Stimulated activated CD8-positive, alpha-beta memory T cell treated with anti-CD3 and anti-CD28 coated beads, Interleukin-7, amount 100 ng/mL, for 48 hours (primary cell): ENCODE results near the gene SMIM10L2A.
"Not testable (repeated sequence)": the region's sequence is repeated elsewhere in the genome, so short reads cannot be mapped to it uniquely, and the experiment has no call there.

Experiments used
- DNase-seq, 2 donors: peaks; one replicate each; pipeline ENCODE4 v3.0.0-alpha.2; 2020; ENCODE audit warnings: low read depth in 1 of 2; ENCODE audit errors: extremely low read depth in 1 of 2

The SMIM10L2A gene

DNA sequence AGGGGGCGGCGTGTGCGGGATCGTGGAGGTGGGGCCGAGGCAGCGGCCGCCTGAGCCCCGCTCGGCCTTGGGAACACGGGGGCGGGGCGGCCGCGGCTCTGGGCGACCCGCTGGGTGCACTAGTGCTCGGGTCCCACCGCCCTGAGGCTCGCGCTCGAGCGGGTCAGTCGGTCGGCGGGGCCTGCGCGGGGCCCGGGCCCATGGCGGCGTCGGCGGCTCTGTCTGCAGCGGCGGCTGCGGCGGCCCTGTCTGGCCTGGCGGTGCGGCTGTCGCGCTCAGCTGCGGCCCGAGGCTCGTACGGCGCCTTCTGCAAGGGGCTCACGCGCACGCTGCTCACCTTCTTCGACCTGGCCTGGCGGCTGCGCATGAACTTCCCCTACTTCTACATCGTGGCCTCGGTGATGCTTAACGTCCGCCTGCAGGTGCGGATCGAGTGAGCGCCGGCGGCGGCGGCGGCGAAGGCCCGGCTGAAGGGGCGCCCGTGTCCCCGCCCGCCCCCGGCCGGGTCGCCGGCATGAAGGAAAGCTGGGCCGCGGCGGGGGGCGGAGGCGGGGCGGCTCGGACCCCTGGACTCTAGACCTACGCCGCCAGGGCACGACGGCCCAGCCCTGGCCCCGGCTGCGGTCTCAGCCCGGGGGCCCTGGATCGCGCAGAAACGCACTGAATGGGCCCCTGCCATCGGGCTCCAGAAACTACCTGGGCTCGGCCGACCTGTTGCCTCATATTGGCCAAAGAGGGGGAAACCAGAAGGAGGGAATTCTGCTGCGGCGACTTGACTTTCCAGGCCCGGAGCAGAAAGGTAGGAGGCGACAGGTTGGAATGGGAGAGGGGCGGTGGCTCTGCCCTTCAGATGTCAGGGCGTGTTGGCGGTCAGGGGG lies at the start of gene SMIM10L2A:
SMIM10L2A (plus strand) TSS at position 13 of the 878 bp plus-strand sequence; CDS start at position 201, 188 bp downstream.
- DNase-seq: no peak

DNA sequence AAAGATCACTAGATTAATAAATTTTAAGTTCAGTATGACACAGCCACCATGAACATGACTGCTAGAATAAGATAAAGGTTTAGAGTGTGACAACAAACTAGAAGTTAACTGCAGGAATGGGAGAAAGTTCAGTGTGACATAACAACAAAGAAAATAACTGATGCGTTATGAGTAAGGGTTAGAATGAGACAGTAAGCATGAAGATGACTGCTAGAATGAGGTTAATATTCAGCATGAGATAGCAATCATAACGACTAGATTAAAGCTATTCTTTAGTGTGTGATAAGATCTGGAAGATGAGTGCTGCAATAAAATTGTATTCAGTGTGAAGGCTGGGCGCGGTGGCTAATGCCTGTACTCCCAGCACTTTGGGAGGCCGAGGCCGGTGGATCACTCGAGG lies 48.4 kb upstream of the SMIM10L2A start:
- DNase-seq: no peak

DNA sequence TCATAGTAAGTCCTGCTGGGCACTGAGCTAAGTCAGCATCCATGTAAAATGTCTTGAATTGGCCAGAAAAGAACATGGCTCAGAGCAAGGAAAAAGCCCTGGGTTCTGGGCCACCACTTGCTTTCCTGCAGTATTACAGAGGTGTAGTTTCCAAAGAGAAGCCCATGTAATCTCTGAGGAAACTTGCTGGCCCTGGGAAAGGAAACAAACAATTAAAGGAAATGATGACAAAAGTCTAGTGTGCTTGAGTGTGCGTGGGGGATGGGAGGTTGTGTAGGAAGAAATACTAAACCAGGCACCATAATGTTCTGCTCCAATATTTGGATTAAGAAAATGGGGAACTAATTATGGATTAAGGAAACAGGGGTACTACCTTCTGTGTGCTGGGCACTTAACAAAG lies 39.5 kb upstream of the SMIM10L2A start:
- DNase-seq: no peak

DNA sequence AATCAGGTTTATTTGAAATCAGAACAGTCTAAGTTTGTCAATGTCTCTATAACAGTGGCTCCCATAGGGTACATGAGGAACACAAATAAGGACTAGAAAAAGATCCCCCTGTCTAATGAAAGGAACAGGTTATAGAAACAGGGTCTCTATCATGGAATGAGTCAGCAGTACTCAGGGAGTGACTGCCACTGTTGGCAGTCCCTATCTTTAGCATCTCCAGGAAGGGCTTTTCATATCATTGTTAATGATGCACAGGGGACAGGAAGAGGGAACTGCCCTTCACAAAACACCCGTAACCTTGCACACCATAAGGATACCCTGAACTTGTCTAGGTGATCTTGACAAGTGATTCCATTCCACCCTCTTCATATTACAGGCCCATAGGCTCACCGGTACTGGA lies 38.5 kb upstream of the SMIM10L2A start:
- no peak for DNase-seq

DNA sequence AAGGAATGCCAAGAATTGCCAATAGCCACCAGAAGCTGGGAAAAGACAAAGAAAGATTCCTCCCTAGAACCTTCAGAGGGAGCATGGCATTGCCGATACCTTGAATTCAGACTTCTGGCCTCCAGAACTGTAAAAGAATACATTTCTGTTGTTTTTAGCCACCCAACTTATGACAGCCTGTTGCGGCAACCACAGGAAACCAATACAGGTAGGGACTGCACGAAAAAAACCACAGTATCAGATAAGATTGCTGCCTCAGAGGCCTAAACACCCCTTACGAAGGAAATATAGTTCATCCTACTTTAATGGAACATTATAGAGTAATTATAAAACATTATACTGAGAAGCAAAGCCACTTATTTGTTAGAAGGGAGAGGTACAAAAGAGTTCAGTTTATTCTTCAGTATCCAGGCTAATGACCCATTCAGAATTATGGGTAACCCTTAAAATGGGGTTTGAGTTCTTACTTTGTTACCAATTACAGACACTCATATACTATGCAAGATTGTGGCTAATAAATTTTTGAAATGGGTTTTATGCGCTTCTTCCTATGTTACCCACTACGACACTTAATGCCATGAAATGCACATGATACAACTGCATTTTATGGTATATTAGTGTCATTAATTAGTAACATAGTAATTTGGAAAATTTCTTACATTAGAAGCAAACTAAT lies 37.4 kb upstream of the SMIM10L2A start:
- no peak for DNase-seq

DNA sequence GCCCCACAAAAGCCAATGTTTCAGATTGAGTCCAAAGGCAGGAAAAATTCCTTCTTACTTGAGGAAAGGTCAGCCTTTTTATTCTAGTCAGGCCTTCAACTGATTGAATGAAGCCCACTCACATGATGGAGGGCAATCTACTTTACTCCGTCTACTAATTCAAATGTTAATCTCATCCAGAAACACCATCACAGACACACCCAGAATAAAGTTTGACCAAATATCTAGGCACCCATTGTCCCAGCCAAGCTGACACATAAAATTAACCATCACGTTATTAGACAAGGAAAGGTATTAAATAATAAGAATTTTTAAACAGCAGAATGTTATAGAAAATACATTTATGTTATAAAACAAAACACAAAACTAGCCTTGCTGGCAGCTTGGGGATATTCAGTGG lies 32.9 kb upstream of the SMIM10L2A start:
- DNase-seq: no peak

DNA sequence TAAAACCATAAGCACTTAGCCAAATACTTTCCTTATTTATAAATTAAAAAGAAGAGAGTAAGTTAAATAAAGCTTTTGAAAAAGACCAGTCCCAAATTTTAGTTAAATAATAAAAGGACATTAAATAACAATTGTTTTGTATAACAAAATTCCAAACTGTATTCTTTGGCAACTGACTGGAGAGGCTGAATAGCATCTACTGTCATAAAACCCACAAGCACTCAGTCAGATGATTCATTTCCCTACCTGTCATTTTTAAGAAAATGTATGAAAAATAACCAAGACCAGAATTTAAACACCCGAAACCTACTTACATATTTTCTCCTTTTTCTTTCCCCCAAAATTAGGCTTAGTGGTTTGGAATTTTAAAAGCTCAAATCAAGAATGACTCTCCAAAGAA lies 32.5 kb upstream of the SMIM10L2A start:
- DNase-seq: no peak

DNA sequence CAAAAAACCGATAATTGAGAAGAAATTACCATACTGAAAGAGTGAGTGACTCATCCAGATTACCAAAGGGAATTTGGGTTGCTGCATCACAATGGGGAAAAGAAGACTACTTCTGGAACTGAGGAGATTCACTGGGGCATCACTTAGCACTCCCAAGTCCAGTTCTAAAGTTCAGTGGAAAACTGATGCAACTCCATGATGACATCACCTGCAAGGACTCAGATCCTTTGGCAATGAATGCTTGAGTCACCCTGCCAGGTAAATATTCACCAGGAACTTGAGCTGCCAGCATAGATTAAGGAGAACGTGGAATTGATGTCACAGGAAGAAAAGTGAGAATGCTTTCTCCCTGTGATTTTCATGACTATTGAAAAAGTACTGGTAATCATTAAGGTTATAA lies 32.0 kb upstream of the SMIM10L2A start:
- DNase-seq: no peak

DNA sequence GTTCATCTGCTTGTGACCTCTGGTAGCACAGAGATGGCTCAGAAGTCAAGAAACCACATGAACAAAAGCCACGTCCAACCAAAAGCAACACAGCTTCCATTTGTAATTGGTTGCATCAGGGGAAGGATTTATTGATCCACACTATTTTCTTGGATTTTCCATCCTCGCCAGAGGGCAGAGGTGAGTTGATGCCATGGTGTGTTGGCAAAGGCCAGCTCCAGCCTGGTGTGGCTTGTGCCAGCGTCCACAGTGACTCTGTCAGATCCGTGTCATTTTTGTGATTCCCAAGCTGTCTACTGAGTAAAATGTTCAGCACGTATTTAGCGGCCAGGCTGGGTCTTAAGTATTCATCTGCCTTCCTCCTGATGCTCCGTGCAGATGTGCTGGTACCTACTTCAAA lies 30.0 kb upstream of the SMIM10L2A start:
- no peak for DNase-seq

DNA sequence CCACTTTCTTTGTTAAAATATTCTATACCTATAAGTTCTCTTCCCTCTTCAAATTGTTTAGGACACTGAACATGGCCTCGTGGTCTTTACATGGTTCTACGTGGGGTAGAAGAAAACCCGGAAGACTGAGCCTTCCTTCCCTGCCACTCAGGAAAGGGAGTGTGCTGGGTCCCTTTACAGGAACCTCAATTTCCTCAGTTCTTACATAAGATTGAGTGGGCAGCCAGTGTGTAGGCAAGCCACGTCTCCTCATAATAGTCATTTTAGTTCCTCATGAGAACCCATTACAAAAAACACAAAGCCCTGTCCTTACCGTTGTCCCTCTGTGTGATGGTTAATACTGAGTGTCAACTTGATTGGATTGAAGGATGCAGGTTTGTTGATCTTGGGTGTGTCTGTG lies 28.7 kb upstream of the SMIM10L2A start:
- no peak for DNase-seq

DNA sequence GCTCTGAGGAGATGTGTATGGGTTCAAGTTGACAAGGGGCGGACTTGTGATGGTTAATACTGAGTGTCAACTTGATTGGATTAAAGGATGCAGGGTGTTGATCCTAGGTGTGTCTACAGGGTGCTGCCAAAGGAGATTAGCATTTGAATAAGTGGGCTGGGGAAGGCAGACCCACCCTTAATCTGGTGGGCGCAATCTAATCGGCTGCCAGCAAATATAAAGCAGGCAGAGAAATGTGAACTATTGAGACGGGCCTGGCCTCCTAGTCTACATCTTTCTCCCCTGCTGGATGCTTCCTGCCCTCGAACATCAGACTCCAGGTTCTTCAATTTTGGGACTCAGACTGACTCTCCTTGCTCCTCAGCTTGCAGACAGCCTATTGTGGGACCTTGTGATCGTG lies 26.7 kb upstream of the SMIM10L2A start:
- no peak for DNase-seq

DNA sequence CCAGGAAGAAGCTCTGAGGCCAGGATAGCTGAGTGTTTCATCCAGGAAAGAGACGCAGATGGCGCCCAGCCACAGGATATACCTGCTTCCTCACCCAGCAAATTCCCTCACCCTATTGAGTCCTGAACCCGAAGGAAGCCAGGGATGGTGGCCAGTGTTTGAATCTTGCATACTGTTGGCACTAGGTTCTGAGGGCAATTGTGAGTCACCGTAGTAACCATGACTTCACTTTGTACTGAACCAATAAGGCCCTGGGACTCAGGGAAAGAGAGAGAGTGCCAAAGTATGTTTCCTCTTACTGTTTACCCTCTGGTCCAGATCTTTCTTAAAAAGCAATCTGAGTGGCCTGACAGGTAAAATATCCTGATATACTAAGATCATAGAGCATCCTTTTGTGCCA lies 25.6 kb upstream of the SMIM10L2A start:
- no peak for DNase-seq

DNA sequence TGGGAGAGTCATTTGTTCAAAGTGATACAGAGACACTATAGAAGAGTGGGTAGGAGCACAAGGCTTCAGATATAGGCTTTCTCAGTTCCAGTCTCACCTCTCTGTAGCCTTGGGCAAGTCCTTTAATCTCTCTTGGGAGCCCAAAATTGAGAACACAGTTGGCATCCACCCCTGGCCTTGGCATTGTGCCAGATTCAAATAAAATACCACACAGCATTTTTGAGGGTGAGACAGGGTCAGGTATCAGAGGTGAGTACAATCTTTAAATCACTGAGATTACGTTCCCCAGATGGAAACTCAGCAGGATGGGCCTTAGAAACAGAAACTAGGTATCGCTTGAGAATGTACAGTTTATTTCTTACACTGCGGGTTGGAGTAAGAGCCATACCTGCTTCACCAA lies 25.2 kb upstream of the SMIM10L2A start:
- DNase-seq: no peak

DNA sequence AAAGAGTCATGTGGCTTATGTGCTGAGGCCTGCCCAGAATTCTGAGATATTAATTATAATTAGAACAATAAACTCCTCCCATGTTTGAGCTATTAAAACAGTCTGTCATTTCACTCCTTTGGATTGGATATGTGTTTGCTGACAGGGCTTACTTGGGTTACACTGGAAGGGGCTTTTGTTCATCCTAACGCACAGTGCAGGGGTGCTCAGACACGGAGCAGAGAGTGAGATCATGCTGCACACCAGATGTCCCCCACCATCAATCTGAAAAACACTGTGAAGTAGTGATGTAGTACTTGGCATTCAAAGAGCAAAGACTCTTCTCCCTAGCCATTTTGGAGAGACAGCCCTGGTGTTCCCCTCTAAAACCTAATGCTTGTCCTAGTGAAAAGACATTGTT lies 24.1 kb upstream of the SMIM10L2A start:
- DNase-seq: no peak

DNA sequence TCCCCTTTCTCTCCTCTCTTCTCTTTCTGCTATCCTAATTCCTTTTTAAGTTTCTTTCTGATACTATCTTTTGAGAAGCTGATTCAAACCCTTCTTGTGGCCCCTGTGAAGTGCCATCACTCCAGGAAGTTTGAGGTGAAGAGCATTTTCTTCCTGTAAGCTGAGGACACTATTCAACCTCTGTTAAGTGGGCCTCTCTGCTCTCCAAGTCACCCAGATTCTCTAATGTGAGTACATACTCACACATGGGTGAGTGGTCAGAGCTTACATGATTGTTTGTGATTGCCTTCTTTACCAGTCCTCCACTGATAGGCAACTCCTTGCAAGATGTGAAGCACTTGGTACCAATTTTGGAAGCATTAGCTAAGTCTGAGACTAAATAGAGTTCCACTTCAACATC lies 18.4 kb upstream of the SMIM10L2A start:
- DNase-seq: no peak

DNA sequence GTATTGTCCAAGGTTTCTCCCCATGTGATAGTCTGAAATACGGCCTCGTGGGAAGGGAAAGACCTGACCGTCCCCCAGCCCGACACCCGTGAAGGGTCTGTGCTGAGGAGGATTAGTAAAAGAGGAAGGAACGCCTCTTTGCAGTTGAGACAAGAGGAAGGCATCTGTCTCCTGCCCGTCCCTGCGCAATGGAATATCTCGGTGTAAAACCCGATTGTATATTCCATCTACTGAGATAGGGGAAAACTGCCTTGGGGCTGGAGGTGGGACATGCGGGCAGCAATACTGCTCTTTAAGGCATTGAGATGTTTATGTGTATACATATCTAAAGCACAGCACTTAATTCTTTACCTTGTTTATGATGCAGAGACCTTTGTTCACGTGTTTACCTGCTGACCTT lies 15.3 kb upstream of the SMIM10L2A start:
- DNase-seq: not testable (repeated sequence)

DNA sequence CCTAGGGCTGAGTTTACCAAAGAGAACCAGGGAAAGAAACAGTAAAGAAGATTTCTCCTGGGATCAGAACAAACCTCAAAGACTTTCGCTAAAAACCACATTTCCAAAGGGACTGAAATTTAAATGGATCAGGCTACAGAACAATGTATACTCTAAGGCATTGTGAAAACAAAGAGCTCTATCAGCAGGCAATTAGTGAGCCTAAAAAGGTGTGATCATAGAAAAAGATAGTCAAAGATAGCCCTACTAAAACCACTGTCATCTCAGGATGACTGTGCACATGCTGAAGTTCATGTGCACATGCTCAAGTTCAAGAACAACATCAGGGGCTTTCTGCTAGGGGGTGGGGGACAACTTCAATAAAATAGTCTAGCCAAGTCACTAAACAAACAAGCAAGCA lies 12.9 kb upstream of the SMIM10L2A start:
- no peak for DNase-seq

DNA sequence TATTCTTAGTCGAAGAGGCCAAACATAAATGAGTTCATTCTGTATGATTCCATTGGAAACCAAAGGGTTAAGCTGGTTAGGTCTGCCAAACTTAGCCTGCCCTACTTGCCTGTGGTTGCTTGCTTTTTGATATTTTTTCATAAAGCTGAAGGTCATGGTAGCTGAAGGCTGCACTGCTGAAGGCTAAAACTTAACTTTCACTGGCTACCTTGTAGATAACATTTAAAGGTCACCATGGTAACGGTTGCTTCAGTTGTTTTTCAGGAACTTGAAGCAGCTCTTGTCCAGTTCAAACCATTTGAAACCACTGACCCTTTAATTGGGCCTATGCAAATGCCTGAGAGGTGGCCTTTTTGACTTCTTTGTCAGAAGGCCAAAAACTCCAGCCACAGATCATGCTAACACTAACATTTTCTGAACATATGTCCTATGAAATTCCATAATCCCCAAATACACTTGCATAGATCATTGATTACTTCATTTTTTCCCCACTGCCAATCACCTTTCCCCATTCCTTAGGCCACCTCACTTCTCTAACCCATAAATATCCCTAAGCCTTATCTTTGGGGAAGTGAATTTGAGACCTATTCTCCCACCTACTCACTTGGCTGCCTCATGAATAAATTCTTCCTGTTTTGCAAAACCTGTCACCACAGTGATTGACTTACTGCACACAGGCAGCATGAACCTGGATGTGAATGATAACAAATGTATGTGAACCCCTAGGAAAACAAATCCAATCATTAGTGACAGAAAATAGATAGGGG lies 10.7 kb upstream of the SMIM10L2A start:
- no peak for DNase-seq

DNA sequence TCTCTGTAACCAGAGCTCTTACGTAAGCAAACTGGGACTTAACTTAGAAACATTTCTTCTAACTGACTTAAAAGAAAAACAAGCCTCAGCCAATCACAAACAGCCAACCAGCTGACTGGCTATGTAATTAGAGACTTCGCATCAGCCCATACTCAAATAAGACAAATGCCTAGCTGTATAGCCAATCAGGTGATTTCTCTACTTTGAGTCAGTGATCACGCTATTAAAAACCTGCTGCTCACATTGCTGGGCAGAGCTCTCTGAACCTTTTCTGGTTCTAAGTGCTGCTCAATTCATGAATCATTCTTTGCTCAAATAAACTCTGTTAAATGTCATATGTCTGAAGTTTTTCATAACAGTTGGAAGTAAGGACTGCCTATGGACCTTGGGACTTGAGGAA lies 9.9 kb upstream of the SMIM10L2A start:
- no peak for DNase-seq

DNA sequence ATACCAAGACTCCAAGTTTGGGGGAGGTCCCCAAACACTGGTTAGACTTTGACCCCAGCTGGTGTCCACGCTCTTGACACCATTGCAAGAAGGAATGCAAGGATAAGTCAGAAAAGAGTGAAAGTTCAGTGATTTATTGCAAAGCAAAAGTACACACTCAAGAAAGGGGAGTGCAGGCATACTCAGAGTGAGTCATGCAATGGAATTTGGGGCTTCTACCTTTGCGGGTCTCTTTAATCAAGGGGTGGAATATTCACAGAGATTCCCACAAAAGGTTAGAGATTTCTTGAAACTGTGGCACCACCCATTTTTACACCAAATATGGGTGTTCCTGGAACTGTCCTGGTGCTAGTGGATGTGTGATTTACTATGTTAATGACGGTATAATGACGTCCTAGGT lies 5.2 kb upstream of the SMIM10L2A start:
- DNase-seq: no peak

DNA sequence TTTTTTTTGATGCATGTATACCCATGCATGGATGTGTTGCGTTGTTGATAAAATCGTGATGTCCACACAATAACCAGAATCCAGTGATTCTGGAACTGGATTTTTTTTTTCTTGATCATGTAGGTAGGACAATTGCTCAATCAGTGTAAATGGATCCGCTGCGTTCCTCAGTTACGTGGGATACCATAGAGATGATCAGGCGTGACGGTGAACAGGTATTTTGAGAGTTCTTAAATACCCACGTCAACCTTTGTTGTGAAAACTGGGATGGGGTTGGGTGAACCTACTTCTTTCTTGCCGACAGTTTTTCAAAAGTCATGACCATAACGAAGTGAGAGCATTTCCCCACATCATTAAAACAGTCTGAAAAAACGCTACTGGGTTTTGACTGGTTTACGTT lies 913 bp upstream of the SMIM10L2A start:
- no peak for DNase-seq

DNA sequence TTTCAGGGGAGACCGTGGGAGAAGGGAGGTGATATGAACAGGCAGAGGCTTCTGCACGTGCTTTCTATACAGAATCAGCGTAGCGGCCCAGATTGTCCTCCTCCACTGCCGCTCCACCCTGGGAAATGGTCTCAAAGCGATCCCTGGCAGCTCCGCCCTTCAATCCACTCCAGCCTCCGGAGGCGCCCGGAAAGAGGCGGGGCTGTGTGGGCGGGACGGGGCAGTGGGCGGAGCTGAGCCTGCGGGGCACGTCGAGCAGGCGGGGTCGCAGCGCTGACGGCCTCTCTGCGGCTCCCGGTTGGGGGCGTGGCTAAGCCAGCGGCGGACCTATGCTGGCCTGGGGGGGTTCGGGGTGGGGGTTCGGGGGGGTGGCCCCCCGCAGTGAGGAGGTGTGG lies 210 bp upstream of the SMIM10L2A start:
- peak; percentile 64 for DNase-seq
